SK-N-MC (cell line): ENCODE results near the gene BAHD1.

Experiments
- DNase-seq: peaks from one replicate; pipeline ENCODE4 v3.0.0-alpha.2; 2011; ENCODE audit warnings: low read depth, low spot score
- H3K27ac ChIP-seq: fragments of 200-600 bp; sonication (generic); 2 replicates; pipeline ENCODE4 v1.5.1; 2016; ENCODE audit warnings: mixed run types
- H3K36me3 ChIP-seq: fragments of 200-600 bp; sonication (generic); 2 replicates; pipeline ENCODE4 v1.6.1; 2017; ENCODE audit warnings: antibody characterized with exemption, low read length, mixed read lengths; ENCODE audit not compliant: insufficient read depth
- H3K4me3 ChIP-seq: fragments of 200-600 bp; sonication (generic); 2 replicates; pipeline ENCODE4 v1.5.1; 2016
- H3K9ac ChIP-seq: fragments of 200-600 bp; sonication (generic); 2 replicates; pipeline ENCODE4 v1.8.0; 2017; ENCODE audit warnings: mixed run types, mixed read lengths; ENCODE audit not compliant: insufficient read length
- H3K9me3 ChIP-seq: fragments of 200-600 bp; sonication (generic); 2 replicates; pipeline ENCODE4 v1.6.1; 2017; ENCODE audit warnings: low read depth, mild to moderate bottlenecking, antibody characterized with exemption, low read length, moderate library complexity, mixed read lengths
- EZH2 ChIP-seq: fragments of 200-600 bp; sonication (generic); IDR thresholded peaks from one replicate; pipeline ENCODE4 v1.6.1; 2017; ENCODE audit warnings: antibody characterized with exemption
- FOXP2 ChIP-seq: optimal IDR thresholded peaks from 2 replicates; pipeline ENCODE3; 2011; ENCODE audit warnings: mild to moderate bottlenecking, moderate library complexity; ENCODE audit not compliant: insufficient read depth; ENCODE audit errors: extremely low read length, control extremely low read depth
- POLR2AphosphoS5 ChIP-seq: IDR thresholded peaks from 2 replicates; pipeline ENCODE4 v1.6.1; 2012; ENCODE audit warnings: mild to moderate bottlenecking, low read depth, low read length, borderline replicate concordance

The BAHD1 gene

DNA sequence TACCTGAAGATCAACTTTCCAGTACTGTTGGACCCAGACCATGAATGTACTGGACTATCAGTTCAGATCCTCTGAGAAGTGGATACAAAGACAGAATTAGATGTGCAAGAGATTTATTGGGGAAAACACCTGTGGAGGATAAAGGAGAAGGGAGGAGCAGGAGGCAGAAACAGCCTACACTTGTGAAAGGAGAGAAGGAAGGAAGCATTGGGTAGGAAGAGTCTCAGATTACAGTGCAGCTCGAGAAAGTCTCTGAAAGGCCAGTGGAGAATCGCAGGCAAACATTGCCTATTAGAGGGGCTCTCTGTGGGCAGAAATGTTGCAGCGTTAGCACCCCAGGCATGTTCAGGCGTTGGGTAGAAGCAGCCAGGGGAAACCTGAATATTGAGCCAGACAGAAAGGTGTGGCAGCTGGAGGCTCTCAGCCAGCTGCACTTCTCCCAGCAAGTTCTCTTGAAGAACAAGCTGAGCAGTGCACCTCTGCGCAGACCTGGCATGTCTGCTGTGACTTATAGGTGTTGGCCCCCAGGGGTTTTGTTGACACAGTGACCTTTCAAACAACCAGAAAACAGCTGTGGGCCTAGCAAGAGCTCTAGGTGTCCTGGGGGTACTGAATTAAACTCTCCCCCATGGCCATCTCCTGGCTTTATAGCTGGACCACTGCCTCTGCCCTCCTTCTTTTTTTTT, 37.0 kb downstream of the BAHD1 start:
- no peak overlapping the region for H3K4me3 ChIP-seq
- TF ChIP-seq EZH2 (no peak), POLR2AphosphoS5 (no peak), FOXP2 (no peak)
- no peak overlapping the region for H3K9ac ChIP-seq
- no peaks in the 10 kb centered on the region for H3K36me3 ChIP-seq
- no peak overlapping the region for H3K27ac ChIP-seq
- no peak for DNase-seq
- H3K9me3 ChIP-seq = no peaks in the 10 kb centered on the region

DNA sequence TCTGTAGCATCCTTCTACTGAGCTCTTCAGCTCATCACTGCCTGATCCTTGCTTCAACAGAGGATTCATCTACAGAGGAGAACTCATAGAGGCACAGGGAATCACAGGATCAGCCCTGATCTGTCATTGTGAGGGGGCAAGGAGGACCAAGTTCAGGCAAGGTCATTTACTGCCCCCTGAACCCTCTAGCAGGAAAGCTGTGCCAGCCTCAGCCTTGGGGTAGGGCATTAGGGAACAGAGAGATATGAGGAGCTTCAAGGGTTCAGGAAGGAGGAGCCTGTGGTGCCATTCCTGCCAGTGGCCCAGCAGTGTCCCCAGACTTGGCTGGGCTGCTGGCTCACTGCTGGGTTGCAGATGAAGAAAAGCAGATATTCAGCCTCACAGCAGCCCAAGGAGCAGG, 38.3 kb downstream of the BAHD1 start:
- Histone ChIP-seq H3K27ac (no peak overlapping the region), H3K4me3 (no peak overlapping the region), H3K36me3 (no peaks in the 10 kb centered on the region), H3K9ac (no peak overlapping the region), H3K9me3 (no peaks in the 10 kb centered on the region)
- no peak for DNase-seq
- no peak for TF ChIP-seq POLR2AphosphoS5
- no peak for TF ChIP-seq FOXP2
- TF ChIP-seq EZH2 = no peak

DNA sequence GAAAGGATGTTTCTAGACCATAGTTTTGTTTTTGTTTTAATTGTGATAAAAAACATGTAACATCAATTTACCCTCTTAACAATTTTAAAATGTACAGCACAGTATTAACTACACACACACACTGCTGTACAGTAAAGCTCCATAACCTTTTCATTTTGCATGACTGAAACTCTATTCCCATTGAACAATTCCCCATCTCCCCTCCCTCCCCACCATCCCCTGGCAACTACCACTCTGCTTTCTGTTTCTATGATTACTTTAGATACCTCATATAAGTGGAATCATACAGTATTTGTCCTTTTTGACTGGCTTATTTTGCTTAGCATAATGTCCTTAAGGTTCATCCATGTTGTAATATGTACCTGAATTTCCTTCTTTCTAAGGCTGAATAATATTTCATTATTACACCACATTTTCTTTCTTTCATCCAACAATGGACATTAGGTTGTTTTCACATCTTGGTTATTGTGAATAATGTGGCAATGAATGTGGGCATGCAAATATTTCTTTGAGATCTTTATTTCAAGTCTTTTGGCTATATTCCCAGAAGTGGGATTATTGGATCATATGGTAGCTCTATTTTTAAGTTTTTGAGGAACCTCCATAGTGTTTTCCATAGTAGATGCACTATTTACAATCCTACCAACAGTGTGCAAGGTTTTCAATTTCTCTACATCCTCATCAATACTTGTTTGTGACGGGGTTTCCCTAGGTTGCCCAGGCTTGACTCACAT, 40.8 kb downstream of the BAHD1 start:
- H3K27ac ChIP-seq = peak overlapping the region; percentile 4; the same call in 1 of the 2 replicates
- TF ChIP-seq POLR2AphosphoS5 (no peak), FOXP2 (no peak), EZH2 (no peak)
- H3K4me3 ChIP-seq = no peak overlapping the region
- H3K36me3 ChIP-seq = no peaks in the 10 kb centered on the region
- peak; percentile 8 for DNase-seq
- H3K9ac ChIP-seq = no peak overlapping the region
- no peaks in the 10 kb centered on the region for H3K9me3 ChIP-seq

DNA sequence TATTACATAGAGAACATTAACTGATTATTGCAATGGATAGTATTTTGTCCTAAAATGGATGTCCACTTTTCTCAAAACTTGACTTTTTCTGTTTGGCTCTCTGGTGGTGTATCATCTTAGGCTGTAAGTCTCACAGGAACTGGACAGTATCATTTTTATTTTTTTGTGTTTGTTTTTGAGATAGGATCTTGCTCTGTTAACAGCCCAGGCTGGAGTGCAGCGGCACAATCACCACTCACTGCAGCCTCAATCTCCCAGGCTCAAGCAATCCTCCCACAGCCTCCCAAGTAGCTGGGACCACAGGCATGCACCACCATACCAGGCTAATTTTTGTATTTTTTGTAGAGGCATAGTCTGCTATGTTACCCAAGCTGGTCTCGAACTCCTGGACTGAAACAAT, 43.2 kb downstream of the BAHD1 start:
- Histone ChIP-seq H3K4me3 (no peak overlapping the region), H3K36me3 (no peaks in the 10 kb centered on the region), H3K27ac (no peak overlapping the region), H3K9me3 (no peaks in the 10 kb centered on the region), H3K9ac (no peak overlapping the region)
- DNase-seq = no peak
- TF ChIP-seq POLR2AphosphoS5 (no peak), FOXP2 (no peak), EZH2 (no peak)

DNA sequence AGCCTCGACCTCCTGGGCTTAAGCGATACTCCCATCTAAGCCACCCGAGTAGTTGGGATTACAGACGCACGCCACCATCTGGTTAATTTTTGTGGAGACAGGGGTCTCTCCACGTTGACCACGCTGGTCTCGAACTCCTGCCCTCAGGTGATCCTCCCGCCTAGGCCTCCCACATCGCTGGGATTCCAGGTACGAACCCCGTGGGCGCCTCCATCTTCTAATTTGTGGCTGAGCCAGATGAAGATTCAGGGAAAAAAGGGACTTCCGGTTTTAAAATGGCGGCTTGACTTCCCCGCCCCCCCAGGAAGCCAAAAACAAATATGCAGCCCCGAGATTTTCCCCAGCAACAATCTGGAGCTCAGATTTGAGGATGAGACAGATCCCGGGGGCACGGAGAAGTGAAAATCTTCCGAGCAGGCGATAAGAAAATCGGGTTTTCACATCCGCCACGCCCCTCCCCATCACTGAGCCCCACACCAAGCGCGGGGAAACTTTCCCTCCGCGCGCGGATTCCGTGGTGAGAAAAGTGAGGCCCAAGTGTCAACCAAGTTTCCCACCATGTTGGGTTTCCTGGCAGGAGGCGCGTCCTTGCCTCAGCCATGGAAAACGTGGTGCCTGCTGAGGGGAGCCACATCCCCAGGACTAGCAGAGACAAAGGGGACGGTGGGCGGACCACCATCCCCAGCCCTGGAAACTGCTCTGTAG, 45.5 kb downstream of the BAHD1 start:
- Histone ChIP-seq H3K4me3 (no peak overlapping the region), H3K9ac (no peak overlapping the region), H3K9me3 (no peaks in the 10 kb centered on the region), H3K36me3 (no peaks in the 10 kb centered on the region), H3K27ac (no peak overlapping the region)
- TF ChIP-seq EZH2 (no peak), FOXP2 (no peak), POLR2AphosphoS5 (no peak)
- no peak for DNase-seq

DNA sequence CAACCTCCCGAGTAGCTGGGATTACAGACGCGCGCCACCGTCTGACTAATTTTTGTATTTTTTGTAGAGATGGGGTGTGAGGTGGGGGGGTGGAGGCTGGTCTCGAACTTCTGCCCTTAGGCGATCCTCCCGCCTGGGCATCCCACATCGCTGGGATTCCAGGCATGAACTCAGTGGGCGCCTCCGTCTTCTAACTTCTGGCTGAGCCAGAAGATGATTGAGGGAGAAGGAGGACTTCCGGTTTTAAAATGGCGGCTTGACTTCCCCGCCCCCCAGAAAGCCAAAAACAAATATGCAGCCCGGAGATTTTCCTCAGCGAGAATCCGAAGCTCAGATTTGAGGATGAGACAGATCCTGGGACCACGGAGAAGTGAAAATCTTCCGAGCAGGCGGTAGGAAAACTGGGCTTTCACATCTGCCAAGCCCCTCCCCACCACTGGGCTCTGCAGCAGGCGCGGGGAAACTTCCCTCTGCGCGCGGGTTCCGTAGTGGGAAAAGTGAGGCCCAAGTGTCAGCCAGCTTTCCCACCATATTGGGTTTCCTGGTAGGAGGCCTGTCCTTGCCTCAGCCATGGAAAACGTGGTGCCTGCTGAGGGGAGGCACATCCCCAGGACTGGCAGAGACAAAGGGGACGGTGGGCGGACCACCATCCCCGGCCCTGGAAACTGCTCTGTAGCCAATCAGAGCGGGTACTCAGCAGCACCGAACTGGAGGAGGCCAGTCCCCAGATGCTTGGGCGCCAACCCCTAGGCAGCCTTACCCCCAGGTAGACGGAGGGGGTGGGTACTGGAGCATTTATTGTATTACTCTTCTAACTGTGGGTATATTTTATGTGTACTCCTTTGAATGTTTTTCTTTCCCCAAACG, 47.3 kb downstream of the BAHD1 start:
- H3K27ac ChIP-seq = no peak overlapping the region
- H3K4me3 ChIP-seq = no peak overlapping the region
- H3K9ac ChIP-seq = no peak overlapping the region
- H3K36me3 ChIP-seq = no peaks in the 10 kb centered on the region
- DNase-seq = no peak
- no peaks in the 10 kb centered on the region for H3K9me3 ChIP-seq
- TF ChIP-seq POLR2AphosphoS5 = no peak
- TF ChIP-seq FOXP2 = no peak
- TF ChIP-seq EZH2 = no peak

DNA sequence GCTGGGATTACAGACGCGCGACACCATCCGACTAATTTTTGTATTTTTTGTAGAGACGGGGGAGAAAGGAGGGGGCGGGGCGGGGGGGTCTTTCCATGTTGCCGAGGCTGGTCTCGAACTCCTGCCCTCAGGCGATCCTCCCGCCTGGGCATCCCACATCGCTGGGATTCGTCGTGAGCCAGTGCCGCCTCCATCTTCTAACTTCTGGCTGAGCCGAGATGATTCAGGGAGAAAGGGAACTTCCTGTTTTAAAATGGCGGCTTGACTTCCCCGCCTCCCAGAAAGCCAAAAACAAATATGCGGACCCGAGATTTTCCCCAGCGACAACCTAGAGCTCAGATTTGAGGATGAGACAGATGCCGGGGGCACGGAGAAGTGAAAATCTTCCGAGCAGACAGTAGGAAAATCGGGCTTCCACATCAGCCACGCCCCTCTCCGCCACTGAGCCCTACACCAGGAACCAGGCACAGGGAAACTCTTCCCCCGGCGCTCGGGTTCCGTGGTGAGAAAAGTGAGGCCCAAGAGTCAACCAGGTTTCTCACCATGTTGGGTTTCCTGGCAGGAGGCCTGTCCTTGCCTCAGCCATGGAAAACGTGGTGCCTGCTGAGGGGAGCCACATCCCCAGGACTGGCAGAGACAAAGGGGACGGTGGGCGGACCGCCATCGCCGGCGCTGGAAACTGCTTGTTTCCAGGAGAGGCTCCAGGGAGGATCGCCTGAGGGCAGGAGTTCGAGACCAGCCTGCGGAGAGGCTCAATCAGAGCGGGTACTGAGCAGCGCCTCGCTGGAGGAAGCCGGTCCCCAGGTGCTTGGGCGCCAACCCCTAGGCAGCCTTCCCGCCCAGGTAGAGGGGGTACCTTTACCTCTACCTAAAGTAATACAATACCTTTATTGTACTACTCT, 48.8 kb downstream of the BAHD1 start:
- DNase-seq = no peak
- Histone ChIP-seq H3K4me3 (no peak overlapping the region), H3K9ac (no peak overlapping the region), H3K27ac (no peak overlapping the region), H3K36me3 (no peaks in the 10 kb centered on the region), H3K9me3 (no peaks in the 10 kb centered on the region)
- TF ChIP-seq FOXP2 = no peak
- no peak for TF ChIP-seq EZH2
- TF ChIP-seq POLR2AphosphoS5 = no peak
